HG02840 (cell line): ENCODE results near the gene SLC6A18.

Experiments
- ATAC-seq: cut with Tn5 transposase; IDR thresholded peaks from one replicate; pipeline ENCODE4 v1.9.1; 2021; ENCODE audit warnings: mild to moderate bottlenecking, moderate library complexity, moderate number of reproducible peaks; ENCODE audit not compliant: unreplicated experiment, low FRiP score

The SLC6A18 gene

DNA sequence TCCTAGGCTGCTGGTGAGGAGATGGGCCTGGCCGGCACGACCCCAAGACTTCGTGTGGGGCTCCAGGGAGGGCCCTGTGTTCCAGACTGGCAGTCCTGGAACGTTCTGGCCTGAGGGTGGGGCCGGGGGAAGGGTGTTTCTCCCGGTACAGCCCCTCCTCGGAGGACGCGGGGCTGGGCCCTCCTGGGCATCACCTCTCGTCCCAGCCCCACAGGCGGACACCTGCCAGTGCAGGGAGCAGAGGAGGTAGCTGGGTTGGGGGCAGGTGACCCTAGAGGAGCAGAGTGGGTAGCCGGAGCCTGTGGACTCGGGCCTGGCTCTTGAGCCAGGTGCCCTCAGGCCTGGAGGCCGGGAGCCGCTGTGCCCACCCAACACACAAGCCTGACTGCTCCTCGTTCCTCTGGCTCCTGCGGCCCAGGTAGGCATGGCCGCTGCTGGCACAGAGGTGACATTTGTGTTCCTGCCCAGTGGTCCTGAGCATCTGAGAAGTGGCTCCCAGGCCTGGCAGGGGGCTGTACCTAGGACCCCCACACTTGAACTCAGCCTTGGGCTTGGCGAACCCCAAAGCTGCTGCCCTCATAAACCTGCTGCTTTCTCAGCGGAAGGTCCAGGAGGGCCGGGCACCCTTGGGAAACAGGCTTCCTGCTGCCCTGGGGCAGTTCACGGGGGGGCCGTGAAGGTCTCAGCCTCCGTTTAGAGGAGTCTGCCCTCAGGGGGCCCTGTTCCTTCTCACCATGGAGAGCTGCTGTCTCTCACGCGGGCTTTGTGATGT, 23.0 kb upstream of the SLC6A18 start:
- ATAC-seq = no peak

DNA sequence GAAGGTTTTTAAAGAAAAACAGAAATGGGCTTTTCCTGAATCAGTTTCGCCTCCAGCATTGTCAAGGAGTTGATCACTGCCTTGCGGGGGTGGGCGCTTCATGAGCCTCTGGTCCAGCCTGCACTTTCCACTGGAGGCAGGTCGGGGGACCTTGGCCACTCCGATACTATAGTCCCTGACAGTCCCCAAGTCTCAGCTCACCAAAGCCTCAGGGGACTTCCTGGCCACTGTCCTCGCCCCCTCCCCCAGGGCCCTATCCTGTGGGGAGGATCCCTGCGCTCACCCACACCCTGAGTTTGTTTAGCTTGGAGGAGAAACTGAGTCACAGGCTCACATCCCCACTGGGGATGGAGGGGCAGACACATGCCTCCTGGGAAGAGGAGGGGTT, 22.4 kb upstream of the SLC6A18 start:
- no peak for ATAC-seq

DNA sequence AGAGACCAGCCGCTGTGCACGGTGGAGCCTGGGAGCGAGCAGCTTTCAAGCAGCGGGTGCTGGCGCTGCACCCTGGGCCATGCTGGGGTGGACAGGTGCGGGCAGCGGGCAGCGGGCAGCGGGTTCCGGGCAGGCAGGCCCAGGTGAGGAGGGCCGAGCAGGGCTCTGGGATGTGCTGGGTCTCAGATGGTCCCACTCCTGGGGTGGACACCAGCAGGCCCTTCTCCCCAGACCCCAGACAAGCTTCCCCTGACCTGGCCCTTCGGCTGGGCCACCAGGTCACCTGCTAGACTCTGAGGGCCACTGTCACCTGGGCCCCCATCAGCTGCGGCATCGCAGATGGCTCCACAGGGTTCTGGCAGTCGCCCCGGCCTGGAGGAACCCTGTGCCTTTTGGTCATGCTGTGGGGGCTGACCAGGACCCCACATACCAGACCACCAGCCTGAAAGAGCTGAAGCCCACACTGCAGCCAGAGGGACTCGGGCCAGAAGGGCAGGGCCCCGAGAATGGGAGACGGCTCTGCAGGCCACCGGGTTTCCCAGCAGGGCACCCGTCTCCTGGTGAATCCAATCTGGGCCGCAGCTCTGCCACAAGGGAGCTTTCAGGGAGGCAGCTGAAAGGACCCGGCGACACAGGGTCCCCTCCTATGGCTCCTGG, 21.7 kb upstream of the SLC6A18 start:
- no peak for ATAC-seq

DNA sequence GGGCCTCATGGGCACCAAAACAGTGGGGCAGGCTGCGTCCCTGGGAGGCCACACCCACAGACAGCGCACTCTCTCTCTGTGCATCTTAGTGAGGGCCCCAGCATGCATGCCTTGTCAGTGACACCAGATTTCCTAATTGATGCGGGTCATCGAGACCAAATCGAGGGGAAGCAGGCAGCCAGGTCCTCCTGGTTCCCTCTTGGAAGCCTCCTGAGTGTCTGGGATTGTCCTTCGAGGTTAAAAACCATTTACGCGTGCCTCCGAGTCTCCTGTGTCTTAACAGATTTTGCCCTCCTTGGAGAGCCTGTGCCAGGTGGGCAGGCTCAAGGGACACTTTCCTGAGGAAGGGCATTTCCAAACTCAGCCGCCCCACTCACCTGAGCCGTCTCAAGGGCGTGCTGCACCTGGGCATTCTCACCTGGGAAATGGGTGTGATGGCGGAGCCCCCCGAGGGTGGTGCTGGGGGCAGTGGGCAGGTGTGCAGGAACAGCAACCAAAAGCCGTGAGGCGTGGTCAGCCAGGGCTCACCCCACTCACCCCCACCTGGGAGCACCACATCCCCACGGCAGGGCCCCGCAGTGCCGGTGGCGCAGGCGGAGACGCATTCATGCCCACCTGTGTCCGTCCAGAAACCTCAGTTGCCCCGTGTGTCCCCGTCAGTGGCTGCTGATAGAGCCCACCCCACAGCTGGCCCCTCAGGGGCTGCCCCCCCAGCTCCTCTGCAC, 21.1 kb upstream of the SLC6A18 start:
- no peak for ATAC-seq

DNA sequence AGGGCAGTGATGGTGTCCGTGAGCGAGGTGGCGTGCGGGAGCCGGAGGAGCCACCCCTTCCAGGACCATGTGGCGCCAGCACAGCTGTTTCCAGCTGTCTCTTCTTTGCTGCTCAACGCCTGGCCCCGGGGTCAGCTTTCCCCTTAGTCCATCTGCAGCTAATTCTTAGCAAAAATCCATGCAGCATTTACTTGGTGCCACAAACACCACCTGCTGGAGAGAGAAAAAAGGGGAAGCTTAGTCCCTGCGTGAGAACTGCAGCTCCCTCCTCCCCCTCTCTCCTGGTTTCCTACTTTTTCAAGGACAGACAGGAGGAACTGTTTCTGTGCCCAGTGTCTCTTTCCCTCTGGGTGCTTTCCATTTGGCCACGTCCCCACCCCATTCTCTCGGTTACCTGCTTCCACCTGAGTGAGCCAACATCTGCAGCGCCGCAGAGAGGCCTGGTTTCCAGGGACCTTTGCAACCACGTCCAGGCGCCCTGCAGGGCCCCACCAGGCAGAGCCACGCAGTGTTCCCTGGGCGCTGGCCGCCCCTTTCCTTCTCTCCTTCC, 20.4 kb upstream of the SLC6A18 start:
- ATAC-seq = no peak

DNA sequence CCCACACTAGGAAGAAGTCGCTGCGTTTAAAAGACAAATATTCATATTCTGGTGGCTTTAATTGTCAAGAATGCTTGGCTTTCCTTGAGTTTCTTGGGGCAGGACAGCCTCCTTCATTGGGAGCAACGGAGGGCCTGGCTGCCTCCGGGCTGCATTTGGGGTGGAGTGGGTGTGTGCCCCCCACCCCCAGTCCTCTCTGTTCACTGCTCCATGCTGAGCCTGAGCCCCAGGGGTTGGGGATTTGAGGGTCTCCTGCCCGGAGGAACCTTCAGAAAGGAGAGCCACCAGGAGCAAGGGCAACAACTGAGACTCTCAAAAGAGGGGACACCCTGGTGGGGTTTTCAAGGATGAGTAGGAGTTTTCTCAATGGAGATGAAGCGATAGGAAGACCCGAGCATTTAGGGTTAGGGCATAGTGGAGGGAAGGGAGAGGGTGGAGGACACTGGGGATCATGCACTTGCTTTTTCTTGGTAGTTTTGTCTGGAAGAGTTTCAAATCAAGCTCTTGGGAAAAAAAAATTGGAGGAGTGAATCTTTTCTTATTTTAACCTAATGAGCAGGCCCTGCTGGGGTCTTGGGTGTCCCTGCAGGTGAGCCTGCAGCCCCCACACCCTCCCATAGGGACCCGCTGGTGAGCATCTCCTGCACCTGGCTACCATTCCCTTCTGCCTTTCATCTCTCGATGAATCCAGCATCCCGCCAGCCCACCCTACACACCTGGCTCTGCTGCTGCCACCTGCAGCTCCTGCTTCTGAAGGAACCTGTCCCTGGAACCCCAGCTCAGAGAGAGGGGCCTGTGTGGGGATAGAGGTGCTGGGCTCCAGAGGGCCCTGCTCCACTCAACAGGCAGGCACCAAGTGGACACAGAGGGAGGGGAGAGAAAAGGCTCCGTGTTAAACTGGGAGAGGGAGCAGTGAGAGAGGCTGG, 19.7 kb upstream of the SLC6A18 start:
- ATAC-seq = no peak

DNA sequence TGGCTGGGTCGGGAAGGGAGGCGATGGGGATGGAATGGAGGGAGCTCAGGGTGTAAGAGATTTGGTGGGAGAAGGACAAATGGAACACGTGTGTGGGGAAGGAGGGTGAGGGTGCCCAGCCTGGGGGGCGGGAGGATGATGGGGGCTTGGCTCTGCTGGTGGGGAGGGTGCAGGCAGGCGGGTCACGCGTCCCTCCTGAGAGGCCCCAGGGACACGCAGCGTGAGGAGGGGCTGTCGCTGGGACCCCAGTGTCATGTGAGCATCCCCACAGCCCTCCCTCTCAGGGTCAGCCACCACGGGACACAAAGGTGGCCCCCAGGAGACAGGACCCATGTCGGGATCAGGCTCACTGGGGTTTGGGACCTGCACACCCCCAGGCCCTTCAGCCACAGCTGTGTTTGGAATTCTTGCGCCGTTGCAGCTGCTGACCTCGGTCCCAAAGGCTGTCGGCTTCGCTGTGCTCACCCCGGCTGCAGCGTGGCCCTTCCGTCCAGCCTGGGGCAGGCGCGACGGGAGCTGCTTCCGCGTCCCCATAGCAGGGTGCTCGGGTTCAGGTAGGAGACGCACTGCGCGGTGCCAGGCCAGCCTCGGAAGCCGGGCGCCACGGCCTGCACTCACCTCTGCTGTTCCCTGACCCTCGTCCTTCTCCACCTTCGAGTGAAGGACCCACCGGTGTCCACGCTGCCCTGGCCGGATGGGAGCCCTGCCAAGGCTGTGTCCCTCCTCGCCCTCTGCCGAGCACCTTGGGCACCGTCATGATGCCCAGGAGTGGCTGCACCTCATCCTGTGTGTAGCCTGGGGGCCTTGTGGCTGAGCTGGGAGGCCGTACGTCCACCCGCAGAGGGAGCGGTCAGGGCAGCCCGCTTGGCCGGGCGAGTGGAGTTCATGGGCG, 18.4 kb upstream of the SLC6A18 start:
- no peak for ATAC-seq

DNA sequence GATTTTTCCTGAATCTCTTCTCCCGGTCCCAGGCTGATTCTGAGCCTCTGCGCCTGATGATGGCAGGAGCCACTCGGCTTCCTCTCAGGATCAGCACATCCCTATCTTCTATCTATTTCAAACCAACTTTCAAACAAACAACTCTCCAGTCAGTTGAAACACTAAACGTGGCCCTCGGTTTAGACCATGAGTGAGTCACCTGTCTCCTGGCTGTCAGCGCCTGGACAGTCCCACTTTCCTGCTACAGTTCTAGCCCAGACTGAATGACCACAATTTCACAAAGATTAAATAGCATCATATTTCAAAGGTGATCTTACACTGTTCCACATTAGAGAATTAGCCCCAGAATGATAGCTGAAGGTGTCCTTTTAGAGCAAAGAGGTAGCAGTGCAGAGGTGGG, 17.6 kb upstream of the SLC6A18 start:
- ATAC-seq = no peak

DNA sequence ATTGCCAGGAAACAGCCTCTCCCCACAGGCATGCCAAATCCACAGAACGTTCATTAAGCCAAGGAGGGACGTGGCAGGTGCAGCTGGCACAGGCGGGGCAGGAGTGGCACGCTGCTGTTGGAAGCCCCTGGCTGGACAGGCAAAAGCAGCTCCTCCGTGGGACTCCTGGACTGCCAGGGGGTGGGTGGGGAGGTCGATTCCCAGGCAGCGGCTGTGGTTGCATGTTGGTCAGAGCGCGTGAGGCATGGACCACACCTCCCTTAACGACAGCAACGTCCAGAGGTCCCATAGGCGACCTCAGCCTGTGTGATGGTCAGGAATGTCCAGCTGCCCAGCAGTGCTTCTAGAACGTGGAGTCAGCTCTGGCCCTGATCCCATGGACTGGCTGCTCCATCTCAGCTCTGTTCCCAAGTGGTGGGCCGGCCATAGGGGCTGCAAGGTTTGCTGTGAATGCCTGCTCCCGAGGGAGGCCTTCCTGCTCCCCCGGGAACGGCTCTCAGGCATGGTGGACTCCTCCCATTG, 16.9 kb upstream of the SLC6A18 start:
- no peak for ATAC-seq

DNA sequence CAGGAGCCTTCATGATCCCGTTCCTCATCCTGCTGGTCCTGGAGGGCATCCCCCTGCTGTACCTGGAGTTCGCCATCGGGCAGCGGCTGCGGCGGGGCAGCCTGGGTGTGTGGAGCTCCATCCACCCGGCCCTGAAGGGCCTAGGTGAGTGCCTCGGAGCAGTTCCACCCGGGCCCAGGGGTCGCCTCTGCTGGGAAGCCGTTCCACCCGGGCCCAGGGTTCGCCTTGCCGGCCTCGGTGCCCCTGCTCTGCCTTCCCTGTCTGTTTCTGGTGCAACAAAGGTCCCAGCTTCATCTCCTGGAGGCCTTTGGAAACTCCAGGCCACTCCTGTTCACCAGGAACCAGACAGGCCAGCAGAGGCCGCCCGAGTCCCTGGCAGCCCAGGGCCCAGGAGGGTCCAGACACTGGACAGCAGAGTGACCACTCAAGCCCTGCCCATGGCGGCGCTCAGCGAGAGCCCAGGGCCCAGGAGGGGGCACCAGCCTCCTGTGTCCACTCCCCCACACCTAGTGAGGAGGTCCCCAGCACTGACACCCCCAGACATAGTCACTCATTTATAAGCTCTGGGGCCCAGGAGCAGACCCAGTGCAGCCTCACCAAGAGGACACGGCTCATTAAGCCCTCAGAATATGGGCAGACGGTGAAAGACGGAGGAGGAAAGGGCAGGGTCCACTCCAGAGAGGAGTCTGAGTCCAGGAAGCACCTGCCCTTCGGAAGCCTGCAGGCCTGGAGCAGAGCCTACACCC, 16.3 kb upstream of the SLC6A18 start:
- ATAC-seq = no peak

DNA sequence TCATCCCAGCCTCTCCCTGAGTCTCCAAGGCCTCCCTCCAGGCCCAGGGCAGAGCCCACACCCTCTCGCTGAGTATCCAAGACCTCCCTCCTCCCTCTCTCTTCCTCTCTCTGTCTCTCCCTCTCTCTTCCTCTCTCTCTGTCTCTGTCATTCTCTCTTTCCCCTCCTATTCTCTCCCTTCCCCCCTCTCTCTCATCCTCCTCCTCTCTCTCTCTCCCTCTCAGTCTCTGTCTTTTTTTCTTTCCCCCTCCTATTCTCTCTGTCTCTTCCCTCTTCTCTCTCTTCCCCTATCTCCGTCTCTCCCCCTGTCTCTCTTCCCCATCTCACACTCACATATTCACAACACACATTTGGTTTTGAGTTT, 15.7 kb upstream of the SLC6A18 start:
- no peak for ATAC-seq

DNA sequence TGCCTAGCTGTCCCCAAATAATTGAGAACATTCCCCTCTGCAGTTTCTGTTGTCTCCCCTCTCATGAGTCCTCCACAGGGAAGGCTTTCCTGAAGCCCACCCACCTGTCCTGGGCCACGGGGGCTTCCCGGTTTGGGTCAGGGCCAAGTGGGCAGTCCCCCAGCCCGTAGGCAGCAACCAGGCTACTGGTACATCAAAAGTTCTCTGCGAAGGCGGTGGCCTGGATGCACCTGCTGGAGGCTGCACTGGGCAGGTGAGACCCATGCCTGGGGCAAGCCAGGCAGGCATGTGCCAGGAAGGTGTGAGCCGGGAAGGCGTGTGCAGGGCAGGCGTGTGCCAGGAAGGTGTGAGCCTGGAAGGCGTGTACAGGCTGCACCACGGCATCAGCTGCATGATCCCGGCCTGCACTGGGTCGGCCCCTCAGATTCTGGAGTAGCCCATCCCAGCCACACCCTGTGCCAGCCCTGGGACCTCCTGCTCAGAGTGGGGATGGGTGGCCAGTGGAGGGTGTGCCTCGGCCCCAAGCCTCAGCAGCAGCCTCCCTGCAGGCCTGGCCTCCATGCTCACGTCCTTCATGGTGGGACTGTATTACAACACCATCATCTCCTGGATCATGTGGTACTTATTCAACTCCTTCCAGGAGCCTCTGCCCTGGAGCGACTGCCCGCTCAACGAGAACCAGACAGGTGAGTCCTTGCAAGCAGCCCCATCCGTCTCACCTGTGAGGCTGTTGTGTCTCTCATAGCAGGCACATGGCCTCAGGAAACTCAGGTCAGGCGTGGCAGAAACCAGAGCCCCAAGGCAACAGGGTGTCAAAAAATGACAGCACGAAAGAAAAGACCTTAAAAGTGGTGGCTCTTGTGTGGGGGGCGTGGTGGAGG, 15.0 kb upstream of the SLC6A18 start:
- ATAC-seq = no peak

DNA sequence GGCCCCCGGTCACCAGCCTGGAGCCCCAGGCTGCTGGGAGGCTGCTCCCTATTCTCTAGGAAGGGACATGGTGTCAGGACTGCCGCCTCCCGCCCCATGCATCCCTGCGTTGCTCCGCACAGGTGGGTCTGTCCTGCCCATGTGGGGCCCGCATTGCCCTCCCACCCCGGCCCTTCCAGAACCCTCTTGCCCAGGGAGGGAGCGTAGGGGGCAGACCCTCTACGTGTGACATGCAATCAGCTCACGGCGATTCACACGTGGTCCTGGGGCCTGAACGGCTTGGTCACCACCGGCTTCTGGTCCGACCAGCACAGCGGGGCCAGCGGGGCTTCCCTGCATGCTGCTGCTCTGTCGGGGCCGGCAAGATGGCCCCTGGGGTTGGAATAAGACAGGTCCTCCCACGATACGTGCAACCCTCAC, 14.3 kb upstream of the SLC6A18 start:
- ATAC-seq = no peak

DNA sequence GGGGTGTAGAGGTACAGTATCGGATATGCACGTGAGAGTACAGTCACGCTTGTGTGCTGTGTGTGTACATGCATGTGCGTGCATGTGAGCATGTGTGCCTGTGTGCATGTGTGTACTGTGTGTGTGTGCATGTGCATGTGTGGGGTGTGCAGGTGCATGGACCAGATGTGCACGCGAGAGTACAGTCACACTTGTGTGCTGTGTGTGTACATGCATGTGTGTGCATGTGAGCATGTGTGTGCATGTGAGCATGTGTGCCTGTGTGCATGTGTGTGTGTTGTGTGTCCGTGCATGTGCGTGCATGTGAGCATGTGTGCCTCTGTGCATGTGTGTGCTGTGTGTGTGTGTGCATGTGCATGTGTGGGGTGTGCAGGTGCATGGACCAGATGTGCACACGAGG, 13.5 kb upstream of the SLC6A18 start:
- ATAC-seq = no peak

DNA sequence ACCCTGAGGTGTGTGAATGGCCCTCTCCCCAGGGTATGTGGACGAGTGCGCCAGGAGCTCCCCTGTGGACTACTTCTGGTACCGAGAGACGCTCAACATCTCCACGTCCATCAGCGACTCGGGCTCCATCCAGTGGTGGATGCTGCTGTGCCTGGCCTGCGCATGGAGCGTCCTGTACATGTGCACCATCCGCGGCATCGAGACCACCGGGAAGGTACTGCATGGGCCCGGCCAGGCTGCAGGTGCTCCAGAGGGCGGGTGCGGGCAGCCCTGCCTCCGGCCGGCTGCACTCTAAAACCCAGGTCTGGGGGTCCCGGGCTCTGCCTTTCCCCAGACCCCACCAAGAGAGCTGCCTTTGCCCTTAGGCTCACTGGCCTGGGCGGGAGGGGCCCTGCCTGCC, 12.9 kb upstream of the SLC6A18 start:
- ATAC-seq = no peak

DNA sequence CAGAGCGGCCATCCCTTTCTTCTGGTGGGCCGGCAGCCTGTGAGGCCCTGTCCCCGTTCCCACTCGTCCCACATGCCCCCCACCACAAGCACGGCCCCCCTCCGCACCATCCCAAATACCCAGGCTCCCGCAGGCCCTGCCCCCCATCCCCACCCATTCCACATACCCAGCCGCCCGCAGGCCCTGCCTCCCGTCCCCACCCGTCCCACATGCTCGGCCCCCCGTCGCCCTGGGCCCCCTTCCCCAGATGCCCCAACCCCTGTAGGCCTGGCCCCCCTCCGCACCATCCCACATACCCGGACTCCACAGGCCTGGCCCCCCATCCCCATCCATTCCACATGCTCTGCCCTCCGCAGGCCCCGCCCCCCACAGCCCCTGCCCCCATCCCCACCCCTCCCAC, 12.3 kb upstream of the SLC6A18 start:
- ATAC-seq = no peak

DNA sequence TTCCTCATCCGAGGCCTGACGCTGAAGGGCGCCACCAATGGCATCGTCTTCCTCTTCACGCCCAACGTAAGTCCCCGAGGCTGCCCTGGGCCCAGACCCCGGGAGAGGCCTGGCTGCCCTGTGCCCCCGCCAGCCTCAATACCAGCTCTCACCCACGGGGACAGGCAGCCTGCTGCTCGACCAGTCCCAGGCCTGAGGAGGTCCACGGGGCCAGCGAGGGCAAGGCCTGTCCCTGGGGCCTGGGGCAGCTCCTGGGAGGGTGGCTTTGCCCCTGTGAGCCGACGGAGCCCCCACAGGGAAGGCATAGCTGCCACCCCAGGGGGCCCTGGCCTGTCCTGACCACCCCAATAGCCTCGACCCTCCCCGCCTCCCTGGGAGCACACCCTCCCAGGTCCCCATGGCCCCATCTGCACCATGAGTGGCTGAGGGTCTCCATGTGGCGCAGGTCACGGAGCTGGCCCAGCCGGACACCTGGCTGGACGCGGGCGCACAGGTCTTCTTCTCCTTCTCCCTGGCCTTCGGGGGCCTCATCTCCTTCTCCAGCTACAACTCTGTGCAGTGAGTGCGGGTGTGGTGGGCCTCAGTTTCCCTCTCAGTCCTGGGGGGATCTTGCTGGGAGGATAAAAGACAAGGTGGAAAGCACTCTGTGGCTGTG, 11.5 kb upstream of the SLC6A18 start:
- no peak for ATAC-seq
